Esophagus squamous epithelium (tissue), 5 donors: ENCODE data around the gene CDAN1. TPM values are rescaled to one million over a fixed set of nuclear protein-coding genes. Genes with fewer than 3 reads are reported as not detected.

Source experiments
- DNase-seq: peaks from one replicate; lab custom pipeline; 2025; lab: John Stamatoyannopoulos, UW
- H3K27ac ChIP-seq, 4 donors: fragments of 200-600 bp; sonication (generic); one replicate each; pipeline ENCODE4 v1.5.1; 2016 to 2019; ENCODE audit warnings: mild to moderate bottlenecking in 1 of 4
- H3K27me3 ChIP-seq, 4 donors: fragments of 200-600 bp; sonication (generic); 1 replicate in 3 of 4; 2 replicates in 1 of 4; pipeline versions ENCODE4 v1.5.1 to v1.6.0; 2017 to 2021; ENCODE audit warnings: antibody characterized with exemption in 1 of 4
- H3K36me3 ChIP-seq, 3 donors: fragments of 200-600 bp; sonication (generic); one replicate each; pipeline ENCODE4 v1.5.1; 2016 to 2019
- H3K4me1 ChIP-seq, 3 donors: fragments of 200-600 bp; sonication (generic); one replicate each; pipeline ENCODE4 v1.5.1; 2017 to 2019
- H3K4me3 ChIP-seq, 4 donors: fragments of 200-600 bp; sonication (generic); 1 replicate in 3 of 4; 2 replicates in 1 of 4; pipeline ENCODE4 v1.5.1; 2016 to 2019; ENCODE audit warnings: mild to moderate bottlenecking in 2 of 4, moderate library complexity in 1 of 4
- H3K9me3 ChIP-seq, 3 donors: fragments of 200-600 bp; sonication (generic); one replicate each; pipeline ENCODE4 v1.5.1; 2016 to 2019
- CTCF ChIP-seq, 6 experiments: fragments of 450-650 bp in 4 of 6; fragments of 200-600 bp in 2 of 6; sonication (generic) in 2 of 6; IDR thresholded peaks; one replicate each; pipeline ENCODE4 v1.5.1; 2016 to 2019; ENCODE audit warnings: antibody characterized with exemption in 6 of 6, mild to moderate bottlenecking in 4 of 6, moderate library complexity in 4 of 6
- POLR2A ChIP-seq, 4 donors: fragments of 450-650 bp; IDR thresholded peaks; one replicate each; pipeline ENCODE4 v1.6.1; 2017; ENCODE audit warnings: antibody characterized with exemption in 4 of 4, mild to moderate bottlenecking in 4 of 4, moderate library complexity in 3 of 4
- WGBS, 2 donors: methylation state at CpG; one replicate each; pipeline ENCODE4 v1.1.5; 2018; 5-methylcytosine and 5-hydroxymethylcytosine counted together
- intact Hi-C: fragments of 100-400 bp; cut with DNase I; formaldehyde crosslinking; loops from one replicate; pipeline ENCODE4 v1.15.0; 2022
- total RNA-seq, 4 donors: library from RNA; depleted of rRNA; stranded (reverse); fragments of >200 nt; gene quantifications; one replicate each; pipeline ENCODE4 v1.1.0, GENCODE V29; 2016
- donor health status: DM: yes; HTN: yes; CAD: no.

The CDAN1 gene
- total RNA-seq, 4 donors from 2014 or later, result 7.8 to 9.7 (median 8.6) TPM

DNA sequence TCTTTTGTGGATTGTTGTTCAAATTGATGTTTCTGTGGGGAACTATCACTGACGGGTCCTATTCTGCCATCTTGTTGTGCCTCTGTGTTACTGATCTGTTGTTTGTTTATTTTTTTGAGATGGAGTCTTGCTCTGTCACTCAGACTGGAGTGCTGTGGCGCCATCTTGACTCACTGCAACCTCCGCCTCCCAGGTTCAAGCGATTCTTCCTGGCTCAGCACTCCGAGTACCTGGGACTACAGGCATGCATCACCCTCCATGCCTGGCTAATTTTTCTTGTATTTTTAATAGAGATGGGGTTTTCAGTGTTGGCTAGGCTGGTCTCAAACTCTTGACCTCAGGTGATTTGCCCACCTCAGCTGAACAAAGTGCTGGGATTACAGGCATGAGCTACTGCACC lies 31.6 kb downstream of the CDAN1 start:
- Histone ChIP-seq H3K4me1 (peaks cover 5 to 26% (median 14%) of the 10 kb centered on the region in 3 donors), H3K27me3 (no peaks in the 10 kb centered on the region), H3K36me3 (no peaks in the 10 kb centered on the region), H3K9me3 (no peaks in the 10 kb centered on the region), H3K4me3 (no peak overlapping the region), H3K27ac (no peak overlapping the region)
- no peak for TF ChIP-seq POLR2A (IDR thresholded peaks at IDR 0.05)
- WGBS, 2 donors, result 94 to 95% methylated on average over 5 of the region's 5 CpGs
- DNase-seq, result no peak
- intact Hi-C loops, result no loop called here

DNA sequence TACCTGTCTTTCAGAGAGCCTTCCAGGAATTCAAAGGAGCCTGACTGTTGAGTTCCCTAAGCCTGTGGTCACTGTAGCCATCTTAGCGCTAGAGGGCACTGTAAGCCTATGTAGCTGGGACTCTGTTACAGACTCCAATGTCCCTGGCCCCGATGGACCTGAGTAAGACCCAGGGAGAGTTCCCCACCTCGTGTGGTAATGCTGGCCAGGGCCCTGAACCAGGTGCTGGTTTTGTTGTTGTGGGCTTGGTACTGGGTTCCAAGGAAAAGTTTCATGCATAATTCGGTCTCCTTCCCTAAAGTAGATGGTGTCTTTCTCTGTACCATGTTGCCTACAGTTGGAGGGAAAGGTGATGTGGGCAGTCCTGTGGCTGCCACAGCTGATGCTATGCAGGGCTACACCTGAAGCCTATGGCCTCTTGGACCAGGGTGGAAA lies 32.4 kb downstream of the CDAN1 start:
- DNase-seq, result no peak
- Histone ChIP-seq H3K27ac (no peak overlapping the region), H3K4me1 (peaks cover 5 to 26% (median 14%) of the 10 kb centered on the region in 3 donors), H3K36me3 (no peaks in the 10 kb centered on the region), H3K9me3 (no peaks in the 10 kb centered on the region), H3K4me3 (no peak overlapping the region), H3K27me3 (no peaks in the 10 kb centered on the region)
- intact Hi-C loops, result no loop called here
- 21 to 50% methylated on average over 2 to 4 of the region's 4 CpGs for WGBS, 2 donors
- TF ChIP-seq POLR2A (IDR thresholded peaks at IDR 0.05) (no peak), CTCF (IDR thresholded peaks at IDR 0.05) (peak; percentile 49 to 83 (median 68))

GRCh38 chr15:42696626-42697025 lies 40.3 kb downstream of the CDAN1 start:
- 79 to 86% methylated on average over 5 of the region's 5 CpGs for WGBS, 2 donors
- H3K9me3 ChIP-seq, result no peaks in the 10 kb centered on the region
- TF ChIP-seq POLR2A (IDR thresholded peaks at IDR 0.05) (no peak), CTCF (IDR thresholded peaks at IDR 0.05) (no peak)
- no peak overlapping the region for H3K4me3 ChIP-seq
- intact Hi-C loops, result no loop called here
- no peak overlapping the region for H3K27ac ChIP-seq
- H3K36me3 ChIP-seq, result peaks cover 0 to 42% (median 7%) of the 10 kb centered on the region in 3 donors
- no peak for DNase-seq
- no peaks in the 10 kb centered on the region for H3K4me1 ChIP-seq
- H3K27me3 ChIP-seq, result no peaks in the 10 kb centered on the region

GRCh38 chr15:42695527-42696071 lies 41.3 kb downstream of the CDAN1 start:
- no peak overlapping the region for H3K4me3 ChIP-seq
- H3K9me3 ChIP-seq, result no peaks in the 10 kb centered on the region
- H3K4me1 ChIP-seq, result no peaks in the 10 kb centered on the region
- H3K27me3 ChIP-seq, result no peaks in the 10 kb centered on the region
- intact Hi-C loops, result no loop called here
- TF ChIP-seq POLR2A (IDR thresholded peaks at IDR 0.05) (no peak), CTCF (IDR thresholded peaks at IDR 0.05) (no peak)
- DNase-seq, result no peak
- no peak overlapping the region for H3K27ac ChIP-seq
- peaks cover 0 to 53% (median 7%) of the 10 kb centered on the region in 3 donors for H3K36me3 ChIP-seq
- WGBS, 2 donors, result 75 to 89% methylated on average over 6 of the region's 6 CpGs

DNA sequence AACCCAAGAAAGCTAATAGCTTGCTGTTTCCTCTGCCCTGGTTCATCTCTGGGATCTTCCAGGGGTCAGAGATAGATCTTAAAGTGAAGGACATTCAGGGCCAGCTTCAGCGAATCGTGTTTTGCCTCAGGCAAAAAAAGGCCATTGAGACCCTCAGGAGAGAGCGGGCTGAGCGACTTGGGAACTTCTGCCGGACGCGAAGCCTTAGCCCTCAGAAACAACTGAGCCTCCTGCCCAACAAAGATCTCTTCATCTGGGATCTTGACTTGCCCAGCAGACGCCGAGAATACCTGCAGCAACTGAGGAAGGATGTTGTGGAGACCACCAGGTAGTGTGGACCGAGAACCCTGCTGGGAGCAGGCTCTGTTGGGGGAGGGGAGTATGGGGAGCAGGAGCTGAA lies 42.5 kb downstream of the CDAN1 start:
- Histone ChIP-seq H3K4me1 (no peaks in the 10 kb centered on the region), H3K36me3 (peaks cover 0 to 61% (median 7%) of the 10 kb centered on the region in 3 donors), H3K27ac (no peak overlapping the region), H3K27me3 (no peaks in the 10 kb centered on the region), H3K4me3 (no peak overlapping the region), H3K9me3 (no peaks in the 10 kb centered on the region)
- 94 to 97% methylated on average over 8 to 10 of the region's 10 CpGs for WGBS, 2 donors
- DNase-seq, result no peak
- intact Hi-C loops, result no loop called here
- no peak for TF ChIP-seq CTCF (IDR thresholded peaks at IDR 0.05)
- TF ChIP-seq POLR2A (IDR thresholded peaks at IDR 0.05), result no peak
